Iris pigment epithelial cell (primary cell): ENCODE data around the gene DLG4.
A peak's percentile ranks its signal among the peaks of the same experiment; 100 is the strongest.
"Not testable (repeated sequence)": the region's sequence is repeated elsewhere in the genome, so short reads cannot be mapped to it uniquely, and the experiment has no call there.

Source experiments
- DNase-seq: peaks from one replicate; pipeline ENCODE4 v3.0.0-alpha.2; 2011; ENCODE audit warnings: low read depth

The DLG4 gene

DNA sequence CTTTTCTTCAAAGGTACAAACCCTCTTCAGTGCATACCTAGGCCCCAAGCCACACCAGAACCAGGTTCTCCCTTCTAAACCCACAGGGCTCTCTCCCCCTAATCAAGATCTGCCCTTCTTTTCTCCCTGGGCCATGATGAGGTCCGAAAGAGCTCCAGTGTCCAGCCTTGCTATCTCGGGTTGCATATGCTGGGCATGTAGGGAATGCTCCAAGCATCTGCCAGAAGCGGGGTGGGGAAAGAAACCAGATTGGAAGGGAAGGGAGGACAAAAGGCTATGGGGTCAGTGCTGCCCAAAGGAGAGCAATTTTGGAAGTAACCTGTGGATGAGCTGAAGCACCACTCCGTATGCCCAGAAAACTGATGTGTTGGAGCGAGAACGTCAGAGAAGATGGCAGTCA, 29.6 kb upstream of the DLG4 start:
- DNase-seq: no peak

DNA sequence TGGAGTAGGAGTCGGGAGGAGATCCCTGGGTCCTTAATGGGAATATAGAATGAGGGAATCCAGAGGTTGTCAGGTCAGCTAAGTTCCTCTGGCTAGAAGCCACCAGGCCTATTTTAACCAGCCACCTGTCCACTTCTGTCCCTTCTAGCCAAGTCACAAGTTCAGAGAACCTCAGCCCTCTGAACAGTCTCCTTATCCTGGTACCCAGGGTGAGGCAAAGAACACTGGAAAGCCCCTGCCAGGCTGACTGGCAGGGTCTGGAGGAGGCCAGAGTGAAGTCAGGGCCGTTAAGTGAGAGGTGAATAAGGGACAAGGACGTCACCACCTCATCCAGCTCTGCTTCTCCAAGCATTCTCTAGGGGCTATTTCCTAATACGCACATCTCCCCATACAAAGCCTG, 29.2 kb upstream of the DLG4 start:
- DNase-seq: no peak

DNA sequence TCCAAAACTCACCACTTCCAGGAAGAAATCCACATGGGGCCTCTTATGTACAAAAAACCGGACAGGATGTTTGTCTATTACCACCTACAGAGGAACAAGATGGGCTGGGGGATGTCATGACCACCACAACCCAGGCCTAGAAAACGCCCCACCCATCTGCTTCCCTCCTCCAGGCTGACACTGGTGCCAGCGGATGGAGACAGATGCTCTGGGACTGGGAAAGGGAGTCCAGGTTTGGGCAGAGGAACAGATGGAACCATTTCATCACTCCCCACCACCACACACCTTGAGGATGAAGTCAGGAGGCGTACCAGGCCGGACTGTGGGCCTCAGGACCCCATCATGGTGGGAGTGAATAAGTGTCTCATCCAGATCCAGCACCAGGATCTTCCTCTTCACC, 27.1 kb upstream of the DLG4 start:
- DNase-seq: no peak

DNA sequence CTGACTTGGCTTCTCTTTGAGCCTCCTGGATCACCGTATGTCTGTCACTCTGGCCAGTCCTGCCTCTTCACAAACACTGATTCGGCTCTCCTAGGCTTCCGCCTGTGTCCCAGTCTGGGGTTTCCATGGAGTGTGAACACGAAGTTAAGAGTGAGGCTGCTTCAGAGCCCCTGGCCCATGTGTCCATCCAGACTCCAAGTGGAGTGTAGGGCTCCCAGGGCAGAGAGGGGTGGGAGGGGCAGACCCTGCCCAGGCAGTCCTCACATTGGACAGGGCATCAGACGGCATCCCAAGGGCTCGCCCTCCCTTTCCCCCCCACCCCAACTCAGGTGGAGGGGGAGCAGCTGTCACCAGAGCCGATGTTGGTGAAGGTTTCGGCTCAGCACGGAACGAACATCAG, 24.2 kb upstream of the DLG4 start:
- not testable (repeated sequence) for DNase-seq

GRCh38 chr17:7243453-7243729, 23.8 kb upstream of the DLG4 start:
- no peak for DNase-seq

- peak; percentile 96 for DNase-seq
Measured at GRCh38 chr17:7242717-7243452, 23.2 kb upstream of the DLG4 start.

DNA sequence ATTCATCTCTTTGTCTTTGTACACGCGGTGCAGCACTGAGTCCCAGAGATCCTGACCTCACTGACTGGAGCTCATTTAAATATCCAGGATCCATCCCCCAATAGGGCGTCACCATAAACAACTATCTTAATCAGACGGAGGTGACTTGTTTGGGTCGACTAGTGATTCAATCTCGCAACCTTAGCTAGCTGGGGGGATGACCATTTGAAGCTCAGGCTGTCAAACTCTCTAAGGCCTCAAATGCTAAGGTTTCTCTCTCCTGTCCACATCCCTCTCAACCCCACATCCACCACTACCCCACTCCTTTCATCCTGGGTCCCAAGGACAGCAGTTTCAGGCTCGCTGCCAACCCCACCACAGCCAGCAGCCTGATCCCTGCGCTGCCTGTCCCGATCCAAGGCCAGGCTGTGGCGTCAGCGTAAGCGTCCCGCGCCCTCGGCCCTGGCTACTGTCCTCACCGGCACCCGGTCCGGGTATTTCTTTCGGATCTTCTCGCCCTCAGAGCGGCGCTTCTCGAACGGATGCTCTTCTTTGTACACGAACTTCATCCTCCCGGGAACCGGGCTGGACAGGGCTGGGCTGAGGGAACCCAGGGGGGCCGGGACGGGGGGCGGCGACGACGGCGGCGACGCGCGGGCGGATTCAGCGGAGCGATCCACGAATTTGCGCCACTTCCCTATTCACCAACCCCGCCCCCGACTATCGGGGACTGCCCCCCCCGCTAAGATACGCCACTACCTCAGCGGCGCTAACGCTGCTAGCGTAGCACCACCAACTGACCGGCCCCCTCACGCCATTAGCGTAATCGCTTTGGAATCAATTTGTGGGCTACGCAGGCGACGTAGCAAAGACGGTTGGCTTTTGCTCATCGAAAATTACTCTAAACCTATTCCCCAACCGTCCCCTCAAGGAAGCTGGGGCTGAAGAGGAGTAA, 22.4 kb upstream of the DLG4 start, which contains the start of gene GABARAP:
TSS of gene GABARAP (minus strand) at position 667 of the 934 bp plus-strand sequence. CDS start at position 548, 119 bp downstream.
- peak; percentile 89 for DNase-seq

- no peak for DNase-seq
Measured at GRCh38 chr17:7241090-7241733, 21.6 kb upstream of the DLG4 start.

- no peak for DNase-seq
Measured at GRCh38 chr17:7240375-7240774, 20.7 kb upstream of the DLG4 start.

DNA sequence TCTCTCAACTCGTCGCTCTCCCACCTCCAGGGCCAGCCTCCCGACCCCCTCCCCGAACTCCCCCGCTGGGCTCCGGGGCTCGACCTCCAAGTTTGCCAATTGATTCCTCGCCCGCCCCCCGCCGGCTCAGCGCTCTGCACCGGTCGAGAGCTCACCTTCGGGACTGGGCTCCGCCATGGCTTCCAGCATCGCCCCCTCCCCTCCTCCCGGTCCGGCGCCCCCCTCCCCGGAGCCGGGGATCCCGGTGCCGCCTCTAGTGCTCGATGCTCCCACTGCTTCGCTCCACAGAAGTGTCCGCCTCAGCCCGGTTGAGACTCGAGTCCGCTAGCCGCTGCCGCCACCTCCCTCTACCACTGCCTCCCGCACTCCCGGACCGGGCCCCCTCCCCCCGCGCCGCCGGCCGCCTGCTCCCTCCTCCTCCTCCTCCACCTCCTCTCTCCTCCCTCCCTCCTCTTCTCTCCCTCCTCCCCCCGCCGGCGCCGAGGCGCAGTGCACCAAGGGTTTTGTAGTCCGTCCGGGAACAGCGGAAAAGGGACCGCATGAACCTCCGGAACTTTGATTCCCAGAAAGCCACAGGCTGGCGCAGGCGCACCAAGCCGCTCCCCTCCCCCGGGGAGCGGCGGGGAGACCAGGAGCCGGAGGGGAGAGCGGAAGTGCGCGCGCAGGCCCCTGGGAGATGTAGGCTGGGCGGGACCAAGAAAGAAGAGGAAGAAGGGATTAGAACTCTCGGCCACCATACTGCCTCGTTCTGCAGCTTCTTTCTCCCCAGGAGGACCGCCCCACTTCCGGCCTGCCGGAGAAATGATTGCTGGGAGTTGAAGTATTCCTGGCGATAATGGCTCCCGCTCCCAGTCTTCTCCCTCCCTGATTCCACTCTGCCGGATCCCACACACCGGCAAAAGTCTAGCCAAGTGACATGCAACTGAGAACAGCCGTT, 19.7 kb upstream of the DLG4 start, which contains the start of gene PHF23:
TSS of gene PHF23 (minus strand) at position 367 of the 937 bp plus-strand sequence. CDS start at position 189, 178 bp downstream.
- peak; percentile 99 for DNase-seq

DNA sequence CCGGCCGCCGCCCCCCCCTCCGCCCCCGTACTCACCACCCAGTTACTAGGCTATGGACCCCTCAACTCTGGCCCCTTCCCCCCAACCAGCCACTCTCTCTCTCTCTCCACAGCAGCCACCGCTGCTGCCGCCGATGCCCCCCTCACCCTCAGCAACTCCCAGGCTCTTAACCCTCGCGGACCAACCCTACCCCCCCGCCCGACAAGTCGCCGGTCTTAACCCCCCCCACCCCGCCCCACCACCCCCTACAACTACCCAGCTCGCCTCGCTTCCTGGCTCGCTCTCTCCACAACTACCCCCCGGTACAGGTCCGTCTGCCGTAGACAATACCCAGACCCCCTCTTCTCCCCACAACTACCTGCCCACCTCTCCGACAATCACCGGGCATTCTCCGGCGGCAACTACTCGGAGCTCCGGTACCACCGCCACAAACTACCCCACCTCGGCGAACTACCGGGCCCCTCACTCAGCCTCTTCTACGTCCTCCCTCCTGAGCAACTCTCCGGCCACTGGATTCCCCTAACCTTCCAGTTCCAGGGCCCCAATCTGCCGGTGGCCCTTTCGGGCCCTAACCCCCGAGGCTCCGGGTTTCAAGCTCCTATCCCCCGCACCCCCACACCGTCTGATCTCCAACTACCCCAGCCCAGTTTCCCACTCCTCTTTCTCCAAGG, 18.9 kb upstream of the DLG4 start:
- peak; percentile 55 for DNase-seq

- DNase-seq: peak; percentile 66
Measured at GRCh38 chr17:7237761-7238419, 18.3 kb upstream of the DLG4 start.

GRCh38 chr17:7237266-7237760, 17.7 kb upstream of the DLG4 start:
- DNase-seq: no peak

DNA sequence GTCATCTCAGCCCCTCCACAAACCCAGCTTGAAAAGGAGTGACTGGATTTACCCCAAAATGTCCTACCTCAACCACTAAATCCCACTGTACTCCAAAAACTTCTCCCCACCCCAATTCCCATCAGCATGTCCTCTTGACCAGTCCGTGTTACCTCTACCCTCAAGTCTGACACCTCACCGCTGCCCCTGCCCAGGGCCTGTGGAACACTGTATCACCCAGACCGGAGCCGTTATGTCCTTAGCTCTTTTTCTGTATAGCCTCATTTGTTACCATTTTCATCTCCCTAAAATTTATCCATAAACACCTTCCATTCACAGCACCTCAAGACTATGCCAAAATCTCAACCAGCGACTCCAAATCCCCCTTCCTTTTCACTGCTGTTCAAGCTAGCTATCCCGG, 17.2 kb upstream of the DLG4 start:
- no peak for DNase-seq

DNA sequence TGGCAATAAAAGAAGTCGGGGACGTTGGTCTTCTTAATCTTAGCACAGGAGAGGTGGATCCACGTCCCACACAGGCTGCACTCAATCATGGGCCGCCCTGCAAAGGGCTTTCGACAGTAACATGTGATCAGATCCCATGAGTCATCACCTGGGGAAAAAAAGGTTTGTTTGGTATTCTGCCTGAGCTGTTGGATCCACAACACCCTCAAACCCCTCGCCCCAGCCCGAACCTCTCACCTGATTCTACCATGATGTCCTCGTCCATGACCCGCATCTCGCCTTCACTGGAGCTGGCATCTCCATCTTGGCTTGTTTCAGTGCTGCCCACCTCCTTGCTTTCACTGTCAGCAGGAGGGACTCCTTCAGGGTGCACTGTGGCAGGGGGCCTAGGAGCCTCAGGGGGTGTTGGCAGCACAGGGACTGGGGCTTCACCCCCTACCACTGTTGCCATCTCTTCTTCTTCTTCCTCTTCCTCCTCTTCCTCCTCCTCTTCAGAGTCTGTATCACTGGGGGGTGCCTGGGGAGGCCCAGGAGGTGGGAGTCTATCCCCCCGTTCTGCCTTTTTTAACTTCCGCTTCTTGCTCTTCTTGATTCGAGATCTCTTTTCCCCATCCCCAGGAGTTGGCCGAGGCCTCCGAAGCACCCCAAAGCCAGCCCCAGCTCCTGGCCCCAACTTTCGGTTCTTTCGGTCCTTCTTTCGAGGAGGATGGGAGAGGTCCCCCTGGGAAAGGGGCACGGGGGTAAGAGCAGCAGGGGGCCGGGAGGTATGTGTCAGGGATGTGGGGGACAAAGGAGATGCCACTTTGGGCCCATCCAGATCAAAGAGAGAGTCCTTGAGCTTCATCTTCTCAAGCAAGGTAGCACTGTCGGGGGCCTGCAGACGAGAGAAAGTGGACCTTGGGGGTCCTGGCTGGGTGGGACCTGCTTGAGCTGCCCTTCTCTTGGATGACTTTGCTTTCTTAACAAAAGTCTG, 16.3 kb upstream of the DLG4 start:
- DNase-seq: peak; percentile 67

DNA sequence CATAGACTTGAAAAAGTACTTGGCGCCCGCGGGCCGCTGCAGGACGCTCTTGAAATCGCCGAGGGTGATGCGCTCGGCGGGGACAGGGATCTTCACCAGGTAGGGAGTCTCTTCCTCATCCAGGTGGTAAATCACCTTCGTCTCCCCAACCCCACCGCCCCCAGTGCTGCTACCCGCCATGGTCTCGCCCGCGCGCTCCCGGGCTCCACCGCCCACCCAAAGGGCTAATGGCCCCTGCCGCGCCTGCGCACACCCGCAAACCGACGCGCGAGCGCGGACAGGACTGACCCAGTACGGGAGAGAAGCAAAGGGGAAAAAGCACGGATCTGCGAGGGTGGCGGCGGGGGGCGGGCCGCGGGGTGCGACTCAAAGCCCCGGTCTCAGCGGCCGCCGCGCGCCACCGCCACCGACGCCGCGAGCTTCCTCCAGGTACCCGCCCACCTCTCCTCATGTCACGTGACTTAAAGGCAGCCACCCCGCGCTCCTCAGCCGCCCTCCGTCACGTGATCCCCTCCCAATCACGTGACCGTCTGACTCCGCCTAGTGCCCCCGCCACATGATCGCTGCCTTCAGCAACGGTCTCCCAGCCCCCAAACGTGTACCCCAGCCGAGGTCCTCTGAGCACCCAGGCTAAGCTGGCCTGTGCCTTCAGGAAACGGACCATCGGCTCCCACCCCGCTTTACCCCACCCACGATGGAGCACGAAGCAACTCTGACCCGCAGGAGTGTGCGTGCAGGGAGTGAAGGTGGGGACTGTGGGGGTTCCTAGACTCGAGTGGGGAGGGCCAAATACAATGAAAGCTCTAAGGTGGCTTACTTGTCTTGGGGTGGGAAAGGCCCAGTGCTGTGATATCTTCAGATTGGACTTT, 14.7 kb upstream of the DLG4 start, which contains the start of gene DVL2:
TSS of gene DVL2 (minus strand) at position 435 of the 869 bp plus-strand sequence. CDS start at position 180, 255 bp downstream.
- peak; percentile 96 for DNase-seq

DNA sequence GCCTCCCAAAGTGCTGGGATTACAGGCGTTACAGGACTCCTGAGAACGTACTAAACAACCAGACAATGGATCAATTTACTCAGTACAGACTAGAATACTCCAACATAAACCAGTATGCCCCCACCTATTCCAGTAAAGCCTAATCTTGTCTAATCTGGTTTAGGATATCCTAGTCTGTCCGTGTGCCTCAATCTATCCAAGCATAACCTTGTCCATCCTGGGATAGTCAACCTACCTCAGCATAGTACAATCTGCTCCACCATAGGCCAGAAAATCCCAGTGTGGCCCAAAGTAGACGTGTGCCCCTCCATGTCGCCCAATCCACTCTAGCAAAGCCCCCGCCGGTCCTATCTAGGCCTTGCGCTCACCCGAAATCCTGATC, 14.1 kb upstream of the DLG4 start:
- DNase-seq: no peak

DNA sequence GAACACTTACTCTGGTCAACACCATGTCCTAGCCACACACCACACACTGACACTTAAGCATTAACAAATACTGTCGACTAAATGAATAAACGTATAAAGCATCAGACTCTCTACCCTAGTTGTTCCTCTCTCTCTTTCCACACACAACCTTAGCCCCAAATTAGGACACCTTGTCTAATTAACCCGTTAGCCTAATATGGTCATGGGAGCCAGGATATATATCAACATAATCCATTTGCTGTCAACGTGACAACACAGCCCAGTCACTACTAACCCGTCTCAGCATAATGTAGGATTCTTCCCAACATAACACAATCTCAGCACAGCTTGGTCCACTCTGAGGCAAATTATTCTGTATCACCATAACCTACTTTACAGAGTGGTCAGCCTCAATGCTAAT, 12.5 kb upstream of the DLG4 start:
- no peak for DNase-seq
